ENCODE measurements around the gene PMPCA.

- TF ChIP-seq CTCF (IDR thresholded peaks at IDR 0.05) (no peak), POLR2A (IDR thresholded peaks at IDR 0.05) (no peak)
Observed at GRCh38 chr9:136423432-136424146, 13.1 kb downstream of the PMPCA start.
